Prostate gland (tissue), 2 donors: Measurements from ENCODE around the gene NEMP1. TPM values are rescaled to one million over a fixed set of nuclear protein-coding genes. Genes with fewer than 3 reads are reported as not detected.
"Not testable (repeated sequence)": the region's sequence is repeated elsewhere in the genome, so short reads cannot be mapped to it uniquely, and the experiment has no call there.

Experiments
- DNase-seq: peaks from one replicate; pipeline ENCODE4 v3.0.0-alpha.2; 2019; ENCODE audit warnings: low spot score
- H3K27ac ChIP-seq, 2 donors: fragments of 200-600 bp; sonication (generic); 2 replicates each; pipeline ENCODE4 v1.5.1; 2017 to 2019
- H3K27me3 ChIP-seq: fragments of 200-600 bp; sonication (generic); replicated peaks from 2 replicates; pipeline ENCODE4 v1.5.1; 2019; ENCODE audit not compliant: insufficient read depth
- H3K36me3 ChIP-seq, 2 donors: fragments of 200-600 bp; sonication (generic); 1 replicate in 1 of 2; 2 replicates in 1 of 2; pipeline versions ENCODE4 v1.5.1 to v1.8.1; 2017 to 2019
- H3K4me1 ChIP-seq: fragments of 200-600 bp; sonication (generic); replicated peaks from 2 replicates; pipeline ENCODE4 v1.5.1; 2019
- H3K4me3 ChIP-seq, 2 donors: fragments of 200-600 bp; sonication (generic); 2 replicates each; pipeline ENCODE4 v1.5.1; 2017 to 2019
- H3K9me3 ChIP-seq: fragments of 200-600 bp; sonication (generic); 2 replicates; pipeline ENCODE4 v1.5.1; 2017
- CTCF ChIP-seq, 4 experiments: fragments of 200-600 bp in 2 of 4; fragments of 450-650 bp in 2 of 4; sonication (generic) in 2 of 4; IDR thresholded peaks; 1 replicate in 3 of 4; 2 replicates in 1 of 4; pipeline ENCODE4 v1.5.1; 2016 to 2019; ENCODE audit warnings: antibody characterized with exemption in 4 of 4, mild to moderate bottlenecking in 2 of 4, moderate library complexity in 2 of 4
- POLR2A ChIP-seq: fragments of 450-650 bp; IDR thresholded peaks from one replicate; pipeline ENCODE4 v1.6.1; 2016; ENCODE audit warnings: antibody characterized with exemption, mild to moderate bottlenecking
- POLR2AphosphoS5 ChIP-seq: sonication (generic); formaldehyde crosslinking; IDR thresholded peaks from one replicate; pipeline ENCODE4 v1.6.1; 2017; ENCODE audit warnings: antibody characterized with exemption
- WGBS: methylation state at CpG from one replicate; pipeline ENCODE4 v1.1.5; 2018; 5-methylcytosine and 5-hydroxymethylcytosine counted together
- intact Hi-C: fragments of 100-400 bp; cut with DNase I; formaldehyde crosslinking; loops from one replicate; pipeline ENCODE4 v1.14.2; 2022
- total RNA-seq, 2 donors: library from RNA; depleted of rRNA; stranded (reverse); fragments of >200 nt; gene quantifications; one replicate each; pipeline ENCODE4 v1.1.0, GENCODE V29; 2016

NEMP1 gene
- total RNA-seq, 2 donors from 2014 or later = 10.8 to 13.0 TPM

- Histone ChIP-seq H3K27ac (peak overlapping the region in 1 of 2 donors; percentile 94), H3K4me3 (no peak overlapping the region), H3K4me1 (no peaks in the 10 kb centered on the region), H3K9me3 (no peaks in the 10 kb centered on the region), H3K27me3 (no peaks in the 10 kb centered on the region), H3K36me3 (no peaks in the 10 kb centered on the region)
- no peak for TF ChIP-seq CTCF (IDR thresholded peaks at IDR 0.05)
- TF ChIP-seq POLR2A = no peak
- no peak for TF ChIP-seq POLR2AphosphoS5
- intact Hi-C loops = no loop called here
- 95% methylated on average over 11 of the region's 11 CpGs for WGBS
- no peak for DNase-seq
Measured at GRCh38 chr12:57126061-57126460, 47.5 kb upstream of the NEMP1 start.

DNA sequence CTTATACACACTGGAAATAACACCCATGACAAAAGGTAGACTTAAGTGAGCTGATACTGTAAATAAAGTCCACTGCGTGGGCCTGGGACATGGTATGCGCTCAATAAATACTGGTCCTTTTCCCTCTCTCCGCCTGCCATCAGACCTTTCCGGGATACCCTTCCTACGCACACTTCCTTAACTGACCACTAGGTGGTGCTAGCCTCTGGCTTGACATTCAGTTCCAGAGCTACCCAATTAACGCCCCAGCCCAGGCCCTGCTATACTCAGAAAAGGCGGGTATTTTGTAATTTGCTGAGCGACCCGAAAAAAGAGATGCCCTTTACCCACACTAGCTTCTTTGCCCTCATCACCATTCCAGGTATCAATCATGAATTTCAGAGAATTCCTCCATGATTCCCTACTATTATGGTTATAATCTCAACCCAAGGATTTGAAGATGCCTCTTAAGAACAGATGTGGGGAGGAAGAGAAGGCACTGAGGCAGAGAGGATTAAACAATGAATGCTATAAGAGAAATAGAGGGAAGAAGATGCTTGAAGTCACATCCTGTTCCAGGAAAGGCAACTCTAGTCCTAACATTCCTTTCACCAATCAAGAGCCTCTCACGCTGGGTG lies 45.8 kb upstream of the NEMP1 start:
- TF ChIP-seq CTCF (IDR thresholded peaks at IDR 0.05) (peak; percentile 93 to 96 (median 96)), POLR2A (no peak), POLR2AphosphoS5 (peak; percentile 68)
- peak; percentile 67 for DNase-seq
- Histone ChIP-seq H3K9me3 (no peaks in the 10 kb centered on the region), H3K27ac (no peak overlapping the region), H3K36me3 (no peaks in the 10 kb centered on the region), H3K27me3 (no peaks in the 10 kb centered on the region), H3K4me1 (no peaks in the 10 kb centered on the region), H3K4me3 (no peak overlapping the region)
- intact Hi-C loops = loop anchor here (2.0 kb wide), 2 partner anchors 48 to 58 kb away; no protein-coding TSS in a partner anchor
- WGBS = 14% methylated on average over 10 of the region's 10 CpGs

GRCh38 chr12:57123813-57124212 lies 45.2 kb upstream of the NEMP1 start:
- DNase-seq = no peak
- 34% methylated on average over 2 of the region's 2 CpGs for WGBS
- intact Hi-C loops = loop anchor here (2.0 kb wide), 2 partner anchors 49 to 59 kb away; no protein-coding TSS in a partner anchor

GRCh38 chr12:57120718-57121117 lies 42.1 kb upstream of the NEMP1 start:
- intact Hi-C loops, H3K4me1 ChIP-seq, H3K9me3 ChIP-seq, H3K36me3 ChIP-seq, H3K27ac ChIP-seq, H3K4me3 ChIP-seq, DNase-seq, H3K27me3 ChIP-seq: not testable (repeated sequence)
- 91% methylated on average over 11 of the region's 11 CpGs for WGBS

More at GRCh38 chr12:57123813-57124212, 45.2 kb upstream of the NEMP1 start:
- Histone ChIP-seq H3K27ac (no peak overlapping the region), H3K4me1 (no peaks in the 10 kb centered on the region), H3K9me3 (no peaks in the 10 kb centered on the region), H3K4me3 (no peak overlapping the region), H3K27me3 (no peaks in the 10 kb centered on the region), H3K36me3 (no peaks in the 10 kb centered on the region)
- TF ChIP-seq CTCF (IDR thresholded peaks at IDR 0.05) = no peak
- no peak for TF ChIP-seq POLR2AphosphoS5
- no peak for TF ChIP-seq POLR2A

GRCh38 chr12:57119294-57120085 lies 40.9 kb upstream of the NEMP1 start:
- DNase-seq = no peak
- Histone ChIP-seq H3K36me3 (no peaks in the 10 kb centered on the region), H3K9me3 (no peaks in the 10 kb centered on the region), H3K4me1 (no peaks in the 10 kb centered on the region), H3K4me3 (no peak overlapping the region), H3K27me3 (no peaks in the 10 kb centered on the region), H3K27ac (no peak overlapping the region)
- intact Hi-C loops = no loop called here
- TF ChIP-seq CTCF (IDR thresholded peaks at IDR 0.05) (no peak), POLR2A (no peak), POLR2AphosphoS5 (no peak)
- WGBS = 80% methylated on average over 5 of the region's 5 CpGs
